ENCODE results near the gene SLC25A48.
A peak's percentile ranks its signal among the peaks of the same experiment; 100 is the strongest.

SLC25A48 gene

GRCh38 chr5:135883026-135883425 is 48.6 kb downstream of the SLC25A48 start:
- Histone ChIP-seq H3K36me3 (ENCODE audit: control insufficient read depth in 2 of 2, insufficient read depth in 2 of 2, low read length in 2 of 2) (no peaks in the 10 kb centered on the region), H3K9ac (ENCODE audit: low read length in 2 of 2) (no peak overlapping the region), H3K27me3 (ENCODE audit: control insufficient read depth in 1 of 2, insufficient read depth in 2 of 2, low read length in 2 of 2) (peaks cover 0 to 3% of the 10 kb centered on the region in 2 donors), H3K9me3 (ENCODE audit: control insufficient read depth in 2 of 2, low read length in 2 of 2) (no peaks in the 10 kb centered on the region), H3K4me3 (ENCODE audit: low read length in 2 of 2) (no peak overlapping the region), H3K27ac (ENCODE audit: low read length) (no peak overlapping the region), H3K4me1 (ENCODE audit: control insufficient read depth, insufficient read depth, low read length) (peaks cover 36% of the 10 kb centered on the region)

DNA sequence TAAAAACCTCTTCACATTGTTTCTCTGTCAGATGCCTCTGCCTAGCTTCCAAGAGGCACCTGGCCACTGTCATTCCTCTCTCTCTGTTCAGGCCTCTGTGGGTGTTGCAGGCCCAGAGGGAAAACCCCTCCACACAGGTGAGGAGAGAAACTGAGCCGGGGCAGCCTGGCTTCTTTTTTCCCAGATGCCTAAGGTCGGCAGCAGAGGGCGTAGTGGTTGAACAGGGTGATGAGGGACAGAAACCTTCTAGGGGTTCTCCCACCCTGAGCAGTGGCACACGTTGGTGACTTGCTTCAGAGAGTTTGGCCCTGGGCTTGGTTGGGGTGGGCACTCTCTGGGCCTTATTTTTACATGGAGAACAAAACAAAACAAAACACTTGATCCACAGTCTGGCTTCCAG is 49.0 kb downstream of the SLC25A48 start:
- Histone ChIP-seq H3K9ac (ENCODE audit: low read length in 2 of 2) (no peak overlapping the region), H3K36me3 (ENCODE audit: control insufficient read depth in 2 of 2, insufficient read depth in 2 of 2, low read length in 2 of 2) (no peaks in the 10 kb centered on the region), H3K4me1 (ENCODE audit: control insufficient read depth, insufficient read depth, low read length) (peaks cover 32% of the 10 kb centered on the region), H3K9me3 (ENCODE audit: control insufficient read depth in 2 of 2, low read length in 2 of 2) (no peaks in the 10 kb centered on the region), H3K27me3 (ENCODE audit: control insufficient read depth in 1 of 2, insufficient read depth in 2 of 2, low read length in 2 of 2) (peaks cover 0 to 3% of the 10 kb centered on the region in 2 donors), H3K27ac (ENCODE audit: low read length) (no peak overlapping the region), H3K4me3 (ENCODE audit: low read length in 2 of 2) (no peak overlapping the region)

DNA sequence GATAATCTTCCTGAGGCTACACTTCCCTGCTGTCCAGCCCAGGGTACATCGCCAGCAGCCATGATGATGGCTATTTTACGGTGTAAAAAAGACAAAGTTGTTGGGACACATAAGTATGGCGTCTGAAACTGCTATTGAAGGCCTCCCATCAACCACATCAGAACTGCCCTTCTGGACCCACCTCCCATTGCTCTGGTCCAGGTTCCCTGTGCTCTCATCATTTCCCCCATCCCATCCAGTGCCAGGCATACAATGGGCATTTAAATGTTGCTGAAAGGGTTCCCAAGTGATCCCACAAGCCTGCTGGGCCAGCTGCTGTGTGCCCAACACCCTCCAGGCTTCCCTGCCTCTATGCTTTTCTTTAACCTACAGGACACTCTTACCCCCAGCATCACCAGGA is 50.6 kb downstream of the SLC25A48 start:
- H3K9me3 ChIP-seq (ENCODE audit: control insufficient read depth in 2 of 2, low read length in 2 of 2), result no peaks in the 10 kb centered on the region
- H3K27ac ChIP-seq (ENCODE audit: low read length), result no peak overlapping the region
- no peaks in the 10 kb centered on the region for H3K36me3 ChIP-seq (ENCODE audit: control insufficient read depth in 2 of 2, insufficient read depth in 2 of 2, low read length in 2 of 2)
- H3K9ac ChIP-seq (ENCODE audit: low read length in 2 of 2), result no peak overlapping the region
- H3K4me3 ChIP-seq (ENCODE audit: low read length in 2 of 2), result no peak overlapping the region
- peaks cover 0 to 3% of the 10 kb centered on the region in 2 donors for H3K27me3 ChIP-seq (ENCODE audit: control insufficient read depth in 1 of 2, insufficient read depth in 2 of 2, low read length in 2 of 2)
- peaks cover 25% of the 10 kb centered on the region for H3K4me1 ChIP-seq (ENCODE audit: control insufficient read depth, insufficient read depth, low read length)

GRCh38 chr5:135886136-135886535 is 51.7 kb downstream of the SLC25A48 start:
- Histone ChIP-seq H3K4me1 (ENCODE audit: control insufficient read depth, insufficient read depth, low read length) (peaks cover 20% of the 10 kb centered on the region), H3K27ac (ENCODE audit: low read length) (no peak overlapping the region), H3K36me3 (ENCODE audit: control insufficient read depth in 2 of 2, insufficient read depth in 2 of 2, low read length in 2 of 2) (no peaks in the 10 kb centered on the region), H3K4me3 (ENCODE audit: low read length in 2 of 2) (no peak overlapping the region), H3K9me3 (ENCODE audit: control insufficient read depth in 2 of 2, low read length in 2 of 2) (no peaks in the 10 kb centered on the region), H3K9ac (ENCODE audit: low read length in 2 of 2) (no peak overlapping the region), H3K27me3 (ENCODE audit: control insufficient read depth in 1 of 2, insufficient read depth in 2 of 2, low read length in 2 of 2) (peaks cover 0 to 3% of the 10 kb centered on the region in 2 donors)

DNA sequence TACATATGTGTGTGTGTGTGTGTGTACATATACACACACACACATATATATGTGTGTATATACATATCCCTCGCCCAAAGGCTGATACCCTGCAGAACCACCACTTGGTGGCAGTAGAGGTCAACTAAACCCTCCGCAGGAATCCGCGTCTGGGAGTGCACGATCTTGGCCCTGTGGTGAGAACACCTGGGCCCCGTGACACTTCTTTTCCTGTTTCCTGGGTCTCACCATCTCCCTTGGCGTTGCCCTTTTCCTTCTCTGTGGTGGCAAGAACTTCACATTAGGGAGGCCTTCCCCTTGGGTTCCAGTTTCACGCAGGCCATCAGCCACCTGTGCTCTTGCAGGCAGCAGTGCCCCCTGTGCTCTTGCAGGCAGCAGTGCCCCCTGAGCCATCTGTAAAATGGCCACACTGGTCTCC is 53.0 kb downstream of the SLC25A48 start:
- H3K4me1 ChIP-seq (ENCODE audit: control insufficient read depth, insufficient read depth, low read length), result peaks cover 21% of the 10 kb centered on the region
- H3K27ac ChIP-seq (ENCODE audit: low read length), result no peak overlapping the region
- peak overlapping the region in 1 of 2 donors; percentile 29 for H3K4me3 ChIP-seq (ENCODE audit: low read length in 2 of 2)
- no peak overlapping the region for H3K9ac ChIP-seq (ENCODE audit: low read length in 2 of 2)
- H3K36me3 ChIP-seq (ENCODE audit: control insufficient read depth in 2 of 2, insufficient read depth in 2 of 2, low read length in 2 of 2), result no peaks in the 10 kb centered on the region
- no peaks in the 10 kb centered on the region for H3K9me3 ChIP-seq (ENCODE audit: control insufficient read depth in 2 of 2, low read length in 2 of 2)
- peaks cover 0 to 3% of the 10 kb centered on the region in 2 donors for H3K27me3 ChIP-seq (ENCODE audit: control insufficient read depth in 1 of 2, insufficient read depth in 2 of 2, low read length in 2 of 2)

DNA sequence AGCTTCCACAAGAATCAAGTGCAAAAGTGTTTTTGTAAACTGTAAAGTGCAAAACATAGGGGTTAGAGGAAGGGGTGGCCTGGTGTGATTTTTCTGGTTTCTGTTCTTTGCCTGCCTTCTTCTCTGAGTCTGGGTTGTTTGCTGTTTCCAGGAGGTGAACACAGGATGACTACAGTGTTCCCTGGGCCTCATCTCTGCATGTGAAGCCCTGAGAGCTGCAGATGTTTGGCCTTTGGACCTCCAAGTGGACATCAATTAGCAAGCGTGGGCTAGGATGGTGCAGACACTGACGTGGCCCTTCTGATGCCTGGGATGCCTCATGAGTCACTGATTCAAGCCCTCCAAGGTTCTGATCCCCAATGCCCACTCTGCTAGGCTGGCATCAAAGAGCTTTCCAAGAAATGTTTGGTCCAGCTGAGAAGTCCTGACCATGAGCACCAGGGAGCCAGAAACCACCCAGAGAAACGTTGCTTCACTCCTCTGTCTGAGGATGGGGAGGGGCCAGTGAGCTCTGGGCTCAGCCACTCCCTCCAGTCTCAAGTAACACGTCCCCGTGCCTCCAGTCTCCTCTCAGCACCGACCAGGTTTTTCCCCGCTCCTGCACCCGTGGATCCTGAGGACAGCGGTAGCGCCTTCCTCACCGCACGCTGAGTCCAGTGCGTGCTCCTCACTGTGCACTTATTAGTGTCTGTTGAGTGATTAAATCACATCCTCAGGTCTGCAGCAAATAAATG is 53.6 kb downstream of the SLC25A48 start:
- H3K36me3 ChIP-seq (ENCODE audit: control insufficient read depth in 2 of 2, insufficient read depth in 2 of 2, low read length in 2 of 2), result no peaks in the 10 kb centered on the region
- peaks cover 0 to 3% of the 10 kb centered on the region in 2 donors for H3K27me3 ChIP-seq (ENCODE audit: control insufficient read depth in 1 of 2, insufficient read depth in 2 of 2, low read length in 2 of 2)
- H3K27ac ChIP-seq (ENCODE audit: low read length), result no peak overlapping the region
- H3K9ac ChIP-seq (ENCODE audit: low read length in 2 of 2), result no peak overlapping the region
- H3K9me3 ChIP-seq (ENCODE audit: control insufficient read depth in 2 of 2, low read length in 2 of 2), result no peaks in the 10 kb centered on the region
- H3K4me3 ChIP-seq (ENCODE audit: low read length in 2 of 2), result peak overlapping the region in 1 of 2 donors; percentile 29
- peaks cover 21% of the 10 kb centered on the region for H3K4me1 ChIP-seq (ENCODE audit: control insufficient read depth, insufficient read depth, low read length)

- H3K4me3 ChIP-seq (ENCODE audit: low read length in 2 of 2), result no peak overlapping the region
- H3K9ac ChIP-seq (ENCODE audit: low read length in 2 of 2), result no peak overlapping the region
- no peak overlapping the region for H3K27ac ChIP-seq (ENCODE audit: low read length)
- no peaks in the 10 kb centered on the region for H3K9me3 ChIP-seq (ENCODE audit: control insufficient read depth in 2 of 2, low read length in 2 of 2)
- no peaks in the 10 kb centered on the region for H3K36me3 ChIP-seq (ENCODE audit: control insufficient read depth in 2 of 2, insufficient read depth in 2 of 2, low read length in 2 of 2)
- peaks cover 0 to 3% of the 10 kb centered on the region in 2 donors for H3K27me3 ChIP-seq (ENCODE audit: control insufficient read depth in 1 of 2, insufficient read depth in 2 of 2, low read length in 2 of 2)
- peaks cover 21% of the 10 kb centered on the region for H3K4me1 ChIP-seq (ENCODE audit: control insufficient read depth, insufficient read depth, low read length)
These were observed 55.8 kb downstream of the SLC25A48 start for GRCh38 chr5:135890296-135890695.

DNA sequence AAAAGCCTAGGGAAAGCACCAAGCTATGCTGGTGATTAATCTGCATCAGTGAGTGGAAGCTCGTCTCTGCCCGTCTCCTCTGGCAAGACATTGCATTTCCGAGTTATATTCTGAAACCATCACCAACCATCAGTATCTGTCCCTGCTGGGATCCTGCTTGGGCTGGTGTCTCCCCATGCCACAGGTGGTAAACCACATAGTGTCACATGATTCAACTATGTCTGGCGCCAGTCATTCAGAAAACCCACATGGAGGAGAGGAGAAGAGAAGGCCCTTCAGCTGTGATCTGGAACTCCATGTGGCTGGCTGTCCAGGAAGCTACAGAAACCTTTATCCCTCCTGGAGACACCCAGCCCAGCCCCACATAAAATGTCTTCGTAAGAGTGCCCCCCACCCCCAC is 56.4 kb downstream of the SLC25A48 start:
- Histone ChIP-seq H3K36me3 (ENCODE audit: control insufficient read depth in 2 of 2, insufficient read depth in 2 of 2, low read length in 2 of 2) (no peaks in the 10 kb centered on the region), H3K27ac (ENCODE audit: low read length) (no peak overlapping the region), H3K4me3 (ENCODE audit: low read length in 2 of 2) (no peak overlapping the region), H3K4me1 (ENCODE audit: control insufficient read depth, insufficient read depth, low read length) (peaks cover 21% of the 10 kb centered on the region), H3K9me3 (ENCODE audit: control insufficient read depth in 2 of 2, low read length in 2 of 2) (no peaks in the 10 kb centered on the region), H3K9ac (ENCODE audit: low read length in 2 of 2) (no peak overlapping the region), H3K27me3 (ENCODE audit: control insufficient read depth in 1 of 2, insufficient read depth in 2 of 2, low read length in 2 of 2) (peaks cover 3% of the 10 kb centered on the region in 2 donors)

DNA sequence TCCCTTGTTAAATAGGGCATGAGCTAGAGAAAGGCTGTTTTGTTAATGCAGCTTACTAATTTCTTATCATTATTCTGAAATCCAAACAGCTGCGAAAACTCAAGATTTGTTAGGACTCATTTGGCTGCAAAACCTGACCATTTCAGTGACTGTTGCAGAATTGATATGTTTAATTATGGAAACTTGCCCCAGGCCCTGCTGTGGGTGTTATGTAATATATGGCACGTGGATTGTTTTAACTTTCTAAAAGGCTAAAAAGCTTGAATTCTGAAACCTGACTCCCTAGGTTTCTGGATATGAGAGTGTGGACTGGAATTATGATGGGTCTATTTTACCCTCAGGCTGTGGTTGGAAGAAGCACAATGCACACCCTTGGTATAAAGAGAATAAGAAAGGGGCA is 56.8 kb downstream of the SLC25A48 start:
- Histone ChIP-seq H3K4me3 (ENCODE audit: low read length in 2 of 2) (no peak overlapping the region), H3K36me3 (ENCODE audit: control insufficient read depth in 2 of 2, insufficient read depth in 2 of 2, low read length in 2 of 2) (no peaks in the 10 kb centered on the region), H3K27ac (ENCODE audit: low read length) (no peak overlapping the region), H3K9me3 (ENCODE audit: control insufficient read depth in 2 of 2, low read length in 2 of 2) (no peaks in the 10 kb centered on the region), H3K27me3 (ENCODE audit: control insufficient read depth in 1 of 2, insufficient read depth in 2 of 2, low read length in 2 of 2) (peaks cover 3% of the 10 kb centered on the region in 2 donors), H3K9ac (ENCODE audit: low read length in 2 of 2) (no peak overlapping the region), H3K4me1 (ENCODE audit: control insufficient read depth, insufficient read depth, low read length) (peaks cover 21% of the 10 kb centered on the region)

DNA sequence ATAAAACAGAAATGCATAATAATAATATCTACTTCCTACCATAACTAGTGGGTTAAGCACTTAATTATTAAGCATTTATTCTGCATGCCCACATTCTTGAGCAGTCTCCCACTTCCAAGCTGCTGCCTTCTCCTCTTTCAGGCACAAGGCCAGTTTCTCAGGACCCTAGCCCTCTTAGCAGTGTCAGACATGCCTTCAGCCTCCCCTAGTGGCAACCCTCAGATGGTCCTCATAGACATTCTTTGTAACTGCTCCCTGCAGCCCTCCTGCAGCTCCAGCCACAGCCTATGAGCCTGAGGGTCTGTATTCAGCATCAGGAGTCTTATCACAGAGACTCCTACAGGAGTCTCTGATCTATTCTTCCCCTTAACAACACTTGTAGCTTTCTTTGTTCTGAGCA is 57.3 kb downstream of the SLC25A48 start:
- no peak overlapping the region for H3K4me3 ChIP-seq (ENCODE audit: low read length in 2 of 2)
- H3K4me1 ChIP-seq (ENCODE audit: control insufficient read depth, insufficient read depth, low read length), result peaks cover 21% of the 10 kb centered on the region
- no peak overlapping the region for H3K9ac ChIP-seq (ENCODE audit: low read length in 2 of 2)
- H3K27me3 ChIP-seq (ENCODE audit: control insufficient read depth in 1 of 2, insufficient read depth in 2 of 2, low read length in 2 of 2), result peaks cover 3% of the 10 kb centered on the region in 2 donors
- H3K9me3 ChIP-seq (ENCODE audit: control insufficient read depth in 2 of 2, low read length in 2 of 2), result no peaks in the 10 kb centered on the region
- no peak overlapping the region for H3K27ac ChIP-seq (ENCODE audit: low read length)
- H3K36me3 ChIP-seq (ENCODE audit: control insufficient read depth in 2 of 2, insufficient read depth in 2 of 2, low read length in 2 of 2), result no peaks in the 10 kb centered on the region

DNA sequence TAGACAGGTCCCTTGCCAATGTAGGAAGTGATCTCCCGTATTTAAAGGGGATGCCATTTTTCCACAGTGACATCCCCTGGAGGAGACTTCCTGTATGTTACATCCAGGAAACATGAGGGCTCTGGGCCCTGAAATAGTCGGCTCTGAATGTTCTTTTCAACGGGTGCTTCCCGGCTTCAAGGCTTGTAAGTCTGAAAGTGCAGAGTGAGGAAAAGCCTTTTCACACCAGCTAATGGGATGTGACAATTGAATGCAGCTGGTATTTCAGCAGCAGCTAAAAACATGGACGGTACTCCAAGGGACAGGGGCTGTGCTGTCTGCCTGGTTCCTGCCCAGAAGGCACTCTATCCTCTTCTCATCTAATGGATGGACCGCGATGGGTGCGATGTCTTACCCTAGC is 59.8 kb downstream of the SLC25A48 start:
- H3K27me3 ChIP-seq (ENCODE audit: control insufficient read depth in 1 of 2, insufficient read depth in 2 of 2, low read length in 2 of 2), result peaks cover 0 to 3% of the 10 kb centered on the region in 2 donors

More for the DNA sequence above, 59.8 kb downstream of the SLC25A48 start:
- no peaks in the 10 kb centered on the region for H3K36me3 ChIP-seq (ENCODE audit: control insufficient read depth in 2 of 2, insufficient read depth in 2 of 2, low read length in 2 of 2)
- H3K9ac ChIP-seq (ENCODE audit: low read length in 2 of 2), result no peak overlapping the region
- H3K4me1 ChIP-seq (ENCODE audit: control insufficient read depth, insufficient read depth, low read length), result peaks cover 13% of the 10 kb centered on the region
- no peak overlapping the region for H3K27ac ChIP-seq (ENCODE audit: low read length)
- no peaks in the 10 kb centered on the region for H3K9me3 ChIP-seq (ENCODE audit: control insufficient read depth in 2 of 2, low read length in 2 of 2)
- no peak overlapping the region for H3K4me3 ChIP-seq (ENCODE audit: low read length in 2 of 2)

Measured in stomach smooth muscle (tissue), 2 donors.